IMR-90 (cell line): ENCODE data around the gene SLC38A11.

Experiments used
- BHLHE40 ChIP-seq: fragments of 150-350 bp; IDR thresholded peaks from 2 replicates; pipeline ENCODE4 v1.6.1; 2016; ENCODE audit warnings: mild to moderate bottlenecking, low read depth, low read length
- CHD1 ChIP-seq: IDR thresholded peaks from 2 replicates; pipeline ENCODE4 v1.6.1; 2012; ENCODE audit warnings: low read depth, low read length, improper control_type of control experiment
- CTCF ChIP-seq: conservative IDR thresholded peaks from 2 replicates; pipeline ENCODE4 v1.5.1; 2012; ENCODE audit warnings: mild to moderate bottlenecking, low read depth, low read length, improper control_type of control experiment
- FOS ChIP-seq: fragments of 150-350 bp; IDR thresholded peaks from 2 replicates; pipeline ENCODE4 v1.6.1; 2016; ENCODE audit warnings: low read depth, low read length
- MAFK ChIP-seq: IDR thresholded peaks from 2 replicates; pipeline ENCODE4 v1.6.1; 2012; ENCODE audit warnings: low read depth, low read length, improper control_type of control experiment
- MXI1 ChIP-seq: IDR thresholded peaks from 2 replicates; pipeline ENCODE4 v1.6.1; 2012; ENCODE audit warnings: low read depth, mild to moderate bottlenecking, low read length, moderate library complexity, borderline replicate concordance
- NFE2L2 ChIP-seq: fragments of 150-350 bp; IDR thresholded peaks from 2 replicates; pipeline ENCODE4 v1.6.1; 2016; ENCODE audit warnings: low read depth, mild to moderate bottlenecking, low read length
- POLR2A ChIP-seq: IDR thresholded peaks from 2 replicates; pipeline ENCODE4 v1.6.1; 2012; ENCODE audit warnings: mild to moderate bottlenecking, low read depth, low read length
- RAD21 ChIP-seq: IDR thresholded peaks from 2 replicates; pipeline ENCODE4 v1.6.1; 2012; ENCODE audit warnings: low read length, improper control_type of control experiment

- TF ChIP-seq POLR2A: no peak
- peak; percentile 35; the same call in 1 of the 2 replicates for TF ChIP-seq MAFK
- no peak for TF ChIP-seq CTCF
- no peak for TF ChIP-seq MXI1
- TF ChIP-seq RAD21: no peak
- TF ChIP-seq CHD1: no peak
- TF ChIP-seq BHLHE40: no peak
- no peak for TF ChIP-seq FOS
- no peak for TF ChIP-seq NFE2L2
Measured at GRCh38 chr2:164953279-164953678, 2.0 kb downstream of the SLC38A11 start.
